ENCODE measurements around the gene RASSF1. TPM values are rescaled to one million over a fixed set of nuclear protein-coding genes. Genes with fewer than 3 reads are reported as not detected.
A peak's percentile ranks its signal among the peaks of the same experiment; 100 is the strongest.

Gene RASSF1
- polyA plus RNA-seq, 2 of the 4 experiments (the other 2 are of a cell fraction), result 14.4 to 15.4 TPM

- WGBS (ENCODE audit: missing lambda C conversion rate), result 0% methylated on average over 9 of the region's 61 CpGs
- peaks cover 26% of the 10 kb centered on the region for H3K4me1 ChIP-seq
- no peaks in the 10 kb centered on the region for H3K9me3 ChIP-seq
- peak; percentile 80 to 88 for ATAC-seq
- POLR2A ChIA-PET, result interaction anchor here (0.5 to 1.4 kb wide), 4 partner anchors 20 to 39 kb away, joined by 3 to 4 read pairs (median 4); no protein-coding TSS in a partner anchor
- H3K4me2 ChIP-seq, result peak within 1 kb of the TSS; percentile 98
- peak within 1 kb of the TSS; percentile 77 for H3K4me3 ChIP-seq
- FAIRE-seq, result no peak
- no peak for TF ChIP-seq ATOH8 (CRISPR knock-in tag; IDR thresholded peaks at IDR 0.05; ENCODE audit: low read depth)
- no peak for TF ChIP-seq EP300 (IDR thresholded peaks at IDR 0.05)
- TF ChIP-seq FOSB (CRISPR knock-in tag; IDR thresholded peaks at IDR 0.05), result no peak
- no peak for TF ChIP-seq E2F6 (IDR thresholded peaks at IDR 0.05; ENCODE audit: borderline replicate concordance, low read depth)
- TF ChIP-seq POLR2A (IDR thresholded peaks at IDR 0.05; ENCODE audit: low read length), result peak; percentile 87
- TF ChIP-seq MAX (IDR thresholded peaks at IDR 0.05), result peak; percentile 77
- no peak for TF ChIP-seq POLR2AphosphoS2 (conservative IDR thresholded peaks at IDR 0.05; ENCODE audit: low read length)
- no peak for TF ChIP-seq FOSL2 (IDR thresholded peaks at IDR 0.05)
- no peak for TF ChIP-seq FOSL2 (CRISPR knock-in tag; IDR thresholded peaks at IDR 0.05)
- no peak for TF ChIP-seq TFCP2L1 (CRISPR knock-in tag; IDR thresholded peaks at IDR 0.05)
- TF ChIP-seq REST (IDR thresholded peaks at IDR 0.05), result no peak
- no peak for TF ChIP-seq JUNB (IDR thresholded peaks at IDR 0.05)
- TF ChIP-seq CBX2 (IDR thresholded peaks at IDR 0.05; ENCODE audit: borderline replicate concordance, low read depth), result no peak
- no peak for TF ChIP-seq ZFP36 (IDR thresholded peaks at IDR 0.05; ENCODE audit: borderline replicate concordance, partially characterized antibody)
- TF ChIP-seq ELK1 (IDR thresholded peaks at IDR 0.05; ENCODE audit: low read depth, low read length), result no peak
- peak; percentile 56; the same call in 1 of the 2 replicates for TF ChIP-seq PHF8 (IDR thresholded peaks at IDR 0.05; ENCODE audit: borderline replicate concordance, low read depth)
- no peak for TF ChIP-seq RCOR1 (IDR thresholded peaks at IDR 0.05; ENCODE audit: low read depth, low read length)
- TF ChIP-seq JUN (IDR thresholded peaks at IDR 0.05), result peak in 1 of 2 experiments; percentile 51; a peak in 1 of 5 replicates
- CTCF ChIA-PET, result interaction anchor here (1.1 to 3.5 kb wide), 9 partner anchors 16 to 104 kb away, joined by 3 to 21 read pairs (median 3); partner anchors contain the start of genes HYAL2 and TUSC2
- DNase-seq (ENCODE audit: low read depth in 1 of 2, low spot score in 1 of 2), result peak; percentile 80 to 99
- peak within 1 kb of the TSS; percentile 92 to 98 for H3K27ac ChIP-seq
Measured at GRCh38 chr3:50298836-50299637, 41.6 kb downstream of the RASSF1 start, which contains the start of the genes HYAL3 and NAA80. Gene HYAL3, minus strand, starts transcription at chr3:50299405. Its CDS starts 3,803 bp downstream, at chr3:50295602. Gene NAA80, minus strand, starts transcription at chr3:50299405. Its CDS starts 1,942 bp downstream, at chr3:50297463.
